HepG2 (cell line): ENCODE measurements around the gene NT5DC2. TPM values are rescaled to one million over a fixed set of nuclear protein-coding genes. Genes with fewer than 3 reads are reported as not detected.

ENCODE experiments used
- AHDC1 ChIP-seq: sonication (generic); formaldehyde crosslinking; IDR thresholded peaks from 2 replicates; pipeline ENCODE4 v1.5.1; 2020; ENCODE audit warnings: mild to moderate bottlenecking, missing genetic modification reagents, borderline replicate concordance
- ASH2L ChIP-seq: fragments of 300-600, 200-600 bp; sonication (generic); IDR thresholded peaks from 2 replicates; pipeline ENCODE4 v1.7.0; 2017; ENCODE audit warnings: low read depth, mild to moderate bottlenecking, moderate library complexity, mixed read lengths, low read length; ENCODE audit not compliant: insufficient read length
- ATF4 ChIP-seq, 2 experiments: fragments of 450-650 bp in 1 of 2; sonication (generic) in 1 of 2; formaldehyde crosslinking; IDR thresholded peaks; 2 replicates each; pipeline versions ENCODE4 v1.5.0 to v1.8.0; 2020 to 2022; ENCODE audit warnings: mild to moderate bottlenecking in 1 of 2, missing genetic modification reagents in 1 of 2
- CBX2 ChIP-seq, 2 experiments: fragments of 200-600 bp in 1 of 2; sonication (generic); formaldehyde crosslinking in 1 of 2; IDR thresholded peaks; 2 replicates each; pipeline versions ENCODE4 v1.7.0 to v1.8.1; 2018 to 2022; ENCODE audit warnings: low read depth in 2 of 2, low read length in 1 of 2, mild to moderate bottlenecking in 1 of 2, missing genetic modification reagents in 1 of 2
- CHD4 ChIP-seq: fragments of 200-600 bp; sonication (generic); IDR thresholded peaks from 2 replicates; pipeline ENCODE4 v1.7.0; 2017; ENCODE audit warnings: mild to moderate bottlenecking, low read length, borderline replicate concordance
- DNMT1 ChIP-seq: sonication (generic); formaldehyde crosslinking; IDR thresholded peaks from 2 replicates; pipeline ENCODE4 v1.5.1; 2020; ENCODE audit warnings: mild to moderate bottlenecking, missing genetic modification reagents
- ELF1 ChIP-seq: sonication (generic); formaldehyde crosslinking; IDR thresholded peaks from 2 replicates; pipeline ENCODE4 v1.4.0; 2020; ENCODE audit warnings: missing genetic modification reagents
- FOXM1 ChIP-seq: sonication (generic); formaldehyde crosslinking; IDR thresholded peaks from 2 replicates; pipeline ENCODE4 v1.5.0; 2020; ENCODE audit warnings: missing genetic modification reagents
- JUND ChIP-seq: sonication (generic); formaldehyde crosslinking; IDR thresholded peaks from 2 replicates; pipeline ENCODE4 v1.8.0; 2022; ENCODE audit warnings: mild to moderate bottlenecking, missing genetic modification reagents
- LCORL ChIP-seq, 2 experiments: fragments of 450-650 bp in 1 of 2; sonication (generic) in 1 of 2; formaldehyde crosslinking in 1 of 2; IDR thresholded peaks; 2 replicates each; pipeline versions ENCODE4 v1.5.0 to v1.6.1; 2017 to 2020; ENCODE audit warnings: antibody characterized with exemption in 1 of 2, missing genetic modification reagents in 1 of 2
- MAFK ChIP-seq, 2 experiments: IDR thresholded peaks in 1 of 2; conservative IDR thresholded peaks in 1 of 2; 2 replicates each; pipeline ENCODE4 v1.6.1; 2011; ENCODE audit warnings: improper control_type of control experiment in 2 of 2, low read length in 2 of 2
- MTF2 ChIP-seq: sonication (generic); formaldehyde crosslinking; IDR thresholded peaks from 2 replicates; pipeline ENCODE4 v1.5.0; 2020; ENCODE audit warnings: missing genetic modification reagents, borderline replicate concordance
- POLR2AphosphoS5 ChIP-seq: IDR thresholded peaks from 2 replicates; pipeline ENCODE4 v1.6.1; 2012; ENCODE audit warnings: low read depth, low read length
- SOX6 ChIP-seq, 2 experiments: fragments of 450-650 bp in 1 of 2; sonication (generic) in 1 of 2; formaldehyde crosslinking in 1 of 2; IDR thresholded peaks; 2 replicates each; pipeline versions ENCODE4 v1.4.0 to v1.6.1; 2017 to 2020; ENCODE audit warnings: antibody characterized with exemption in 1 of 2, mild to moderate bottlenecking in 1 of 2, missing genetic modification reagents in 1 of 2
- TMF1 ChIP-seq: sonication (generic); formaldehyde crosslinking; IDR thresholded peaks from 2 replicates; pipeline ENCODE4 v1.8.1; 2022; ENCODE audit warnings: low read depth, missing genetic modification reagents
- ZGPAT ChIP-seq: IDR thresholded peaks from 2 replicates; pipeline ENCODE4 v1.6.1; 2016; ENCODE audit warnings: mild to moderate bottlenecking
- ZNF691 ChIP-seq: sonication (generic); formaldehyde crosslinking; IDR thresholded peaks from 2 replicates; pipeline ENCODE4 v1.4.0; 2020; ENCODE audit warnings: missing genetic modification reagents, low read depth, mild to moderate bottlenecking, borderline replicate concordance
- ZNF788 ChIP-seq: sonication (generic); formaldehyde crosslinking; IDR thresholded peaks from 2 replicates; pipeline ENCODE4 v1.5.0; 2020; ENCODE audit warnings: mild to moderate bottlenecking, missing genetic modification reagents, borderline replicate concordance
- polyA plus RNA-seq, 8 experiments: library from polyadenylated mRNA; depleted of rRNA in 3 of 8; stranded (reverse) in 7 of 8; unstranded in 1 of 8; fragments of >200 nt; fragmentation: Illumina TruSeq in 4 of 8; extraction: Trizol in 4 of 8; gene quantifications; 2 replicates each; pipeline versions ENCODE4 v1.2.1 to v1.2.3, GENCODE V29; 2011 to 2016; ENCODE audit warnings: low read depth in 4 of 8, missing spikeins in 1 of 8, mixed read lengths in 1 of 8; ENCODE audit not compliant: insufficient read depth in 1 of 8
- total RNA-seq, 5 experiments: library from RNA; depleted of rRNA; stranded (reverse); fragments of >200 nt; fragmentation: Illumina TruSeq; extraction: Trizol; gene quantifications; 2 replicates each; pipeline ENCODE4 v1.2.3, GENCODE V29; 2016; ENCODE audit warnings: low read depth in 1 of 5

The NT5DC2 gene
- total and polyA plus RNA-seq, 2 of the 13 experiments (the other 11 are each of a cell fraction or from before 2014, with no cell fraction given) = 131 to 240 TPM

- TF ChIP-seq ZNF691 (CRISPR knock-in tag) = no peak
- no peak for TF ChIP-seq CHD4
- no peak for TF ChIP-seq MTF2 (CRISPR knock-in tag)
- no peak for TF ChIP-seq ASH2L
- TF ChIP-seq SOX6 (IDR thresholded peaks at IDR 0.05) = no peak
- TF ChIP-seq SOX6 (CRISPR knock-in tag; IDR thresholded peaks at IDR 0.05) = no peak; the same call in 1 of the 2 replicates
- TF ChIP-seq CBX2 (IDR thresholded peaks at IDR 0.05; ENCODE audit: low read depth, low read length) = no peak
- TF ChIP-seq CBX2 (CRISPR knock-in tag; IDR thresholded peaks at IDR 0.05; ENCODE audit: low read depth) = no peak
- TF ChIP-seq ATF4 (CRISPR knock-in tag; IDR thresholded peaks at IDR 0.05) = no peak
- no peak for TF ChIP-seq JUND (CRISPR knock-in tag)
- TF ChIP-seq TMF1 (CRISPR knock-in tag) = no peak
- no peak for TF ChIP-seq FOXM1 (CRISPR knock-in tag)
- TF ChIP-seq POLR2AphosphoS5 = peak; percentile 51
- TF ChIP-seq ZNF788 (CRISPR knock-in tag) = peak; percentile 56; the same call in 1 of the 2 replicates
- no peak for TF ChIP-seq ELF1 (CRISPR knock-in tag)
- TF ChIP-seq LCORL (IDR thresholded peaks at IDR 0.05) = no peak
- TF ChIP-seq LCORL (CRISPR knock-in tag; IDR thresholded peaks at IDR 0.05) = no peak; the same call in 1 of the 2 replicates
- 0 out of 2 replicates have a peak, but pooled peaks have one; percentile 5 for TF ChIP-seq AHDC1
- TF ChIP-seq MAFK (conservative IDR thresholded peaks at IDR 0.05 in 1 of 2, IDR thresholded peaks at IDR 0.05 in 1 of 2; ENCODE audit: low read length in 2 of 2) = no peak
- TF ChIP-seq ZGPAT (CRISPR knock-in tag) = peak; percentile 17; the same call in 1 of the 2 replicates
- TF ChIP-seq DNMT1 (CRISPR knock-in tag) = no peak
Measured at GRCh38 chr3:52534281-52535183, 875 bp upstream of the NT5DC2 start (continued).
